HG02763 (cell line): ENCODE data around the gene FAM186B.

ENCODE experiments used
- ATAC-seq: cut with Tn5 transposase; IDR thresholded peaks from one replicate; pipeline ENCODE4 v1.9.1; 2021; ENCODE audit warnings: mild to moderate bottlenecking, moderate library complexity; ENCODE audit not compliant: unreplicated experiment

Gene FAM186B

GRCh38 chr12:49553512-49554088 is 51.8 kb downstream of the FAM186B start:
- no peak for ATAC-seq

GRCh38 chr12:49552899-49553298 is 52.5 kb downstream of the FAM186B start:
- ATAC-seq = no peak

GRCh38 chr12:49552425-49552824 is 53.0 kb downstream of the FAM186B start:
- ATAC-seq = no peak

- no peak for ATAC-seq
These were observed 53.4 kb downstream of the FAM186B start for GRCh38 chr12:49552014-49552413.

- ATAC-seq = no peak
These were observed 54.7 kb downstream of the FAM186B start for GRCh38 chr12:49550693-49551252.

GRCh38 chr12:49549735-49550692 is 55.4 kb downstream of the FAM186B start:
- ATAC-seq = no peak

- no peak for ATAC-seq
These were observed 56.4 kb downstream of the FAM186B start for GRCh38 chr12:49548822-49549648.

GRCh38 chr12:49548481-49548821 is 57.0 kb downstream of the FAM186B start:
- no peak for ATAC-seq

- no peak for ATAC-seq
These were observed 58.2 kb downstream of the FAM186B start for GRCh38 chr12:49547090-49547690.

GRCh38 chr12:49546481-49546880 is 59.0 kb downstream of the FAM186B start:
- ATAC-seq = no peak

- no peak for ATAC-seq
These were observed 59.6 kb downstream of the FAM186B start for GRCh38 chr12:49545815-49546214.

- ATAC-seq = no peak
These were observed 61.3 kb downstream of the FAM186B start for GRCh38 chr12:49543914-49544815.

- ATAC-seq = no peak
These were observed 62.1 kb downstream of the FAM186B start for GRCh38 chr12:49543221-49543913.

GRCh38 chr12:49542592-49543160 is 62.8 kb downstream of the FAM186B start:
- no peak for ATAC-seq

GRCh38 chr12:49541911-49542505 is 63.4 kb downstream of the FAM186B start:
- no peak for ATAC-seq

GRCh38 chr12:49541140-49541861 is 64.1 kb downstream of the FAM186B start:
- no peak for ATAC-seq

- ATAC-seq = no peak
These were observed 65.0 kb downstream of the FAM186B start for GRCh38 chr12:49540229-49541139.
